Heart right ventricle (tissue), 16 donors: Measurements from ENCODE around the gene SLC39A2. TPM values are rescaled to one million over a fixed set of nuclear protein-coding genes. Genes with fewer than 3 reads are reported as not detected.

ENCODE experiments used
- ATAC-seq, 8 donors: fragments of 200-7000 bp; cut with Tn5 transposase; one replicate each; pipeline ENCODE4 v1.9.1; 2020; ENCODE audit warnings: mild to moderate bottlenecking in 8 of 8, moderate library complexity in 8 of 8, moderate number of reproducible peaks in 1 of 8
- DNase-seq, 2 donors: peaks; one replicate each; pipeline ENCODE4 v3.0.0-alpha.2; 2020
- H3K27ac ChIP-seq, 10 donors: fragments of 200-600 bp; sonication (generic) in 2 of 10; one replicate each; pipeline versions ENCODE4 v1.5.0 to v1.8.0; 2020 to 2022; ENCODE audit warnings: mild to moderate bottlenecking in 3 of 10
- H3K27me3 ChIP-seq, 7 donors: fragments of 200-600 bp; one replicate each; pipeline ENCODE4 v1.8.0; 2021 to 2022; ENCODE audit warnings: mild to moderate bottlenecking in 2 of 7
- H3K36me3 ChIP-seq, 9 donors: fragments of 200-600 bp; sonication (generic) in 1 of 9; one replicate each; pipeline versions ENCODE4 v1.5.0 to v1.8.0; 2020 to 2022; ENCODE audit warnings: mild to moderate bottlenecking in 2 of 9
- H3K4me1 ChIP-seq, 9 donors: fragments of 200-600 bp; sonication (generic) in 1 of 9; one replicate each; pipeline versions ENCODE4 v1.5.0 to v1.8.0; 2020 to 2022; ENCODE audit warnings: mild to moderate bottlenecking in 4 of 9
- H3K4me3 ChIP-seq, 10 donors: fragments of 200-600 bp; sonication (generic) in 2 of 10; one replicate each; pipeline versions ENCODE4 v1.5.0 to v1.8.0; 2020 to 2022; ENCODE audit warnings: mild to moderate bottlenecking in 7 of 10, moderate library complexity in 2 of 10
- H3K9me3 ChIP-seq, 11 donors: fragments of 200-600 bp in 10 of 11; sonication (generic) in 2 of 11; one replicate each; pipeline versions ENCODE4 v1.5.0 to v1.8.0; 2013 to 2022; ENCODE audit warnings: mild to moderate bottlenecking in 2 of 11, control low read depth in 1 of 11, moderate library complexity in 1 of 11
- WGBS, 2 donors: extraction: QIAGEN DNeasy Blood & Tissue Kit; methylation state at CpG; one replicate each; pipeline ENCODE4 v1.1.7; 2013; ENCODE audit warnings: inconsistent platforms in 1 of 2; 5-methylcytosine and 5-hydroxymethylcytosine counted together
- intact Hi-C, 10 donors: fragments of 100-400 bp; cut with DNase I; formaldehyde crosslinking; loops; one replicate each; pipeline versions ENCODE4 v1.11.1 to v1.14.2; 2022
- polyA plus RNA-seq, 2 donors: library from polyadenylated mRNA; stranded (reverse); fragments of 200-250 nt; gene quantifications; one replicate each; pipeline ENCODE4 v1.2.3, GENCODE V29; 2013
- total RNA-seq, 10 donors: library from RNA; stranded (reverse); fragmentation: NEBNext Ultra II Directional in 3 of 10; extraction: Animal tissue kit (Norgen Biotek cat#: 25700) in 3 of 10; gene quantifications; one replicate each; pipeline versions ENCODE4 v1.2.1 to v1.2.4, GENCODE V29; 2021 to 2023
- TF ChIP-seq, protein P1 (sequence below), 9 donors: fragments of 200-600 bp; sonication (generic) in 2 of 9; IDR thresholded peaks; one replicate each; pipeline versions ENCODE4 v1.5.0 to v1.8.0; 2021 to 2022; ENCODE audit warnings: antibody characterized with exemption in 9 of 9, mild to moderate bottlenecking in 5 of 9, moderate library complexity in 1 of 9
- donor health status: Arrhythmogenic right ventricular cardiomyopathy.
- donor health status: ischemic (EF 13 %, LVEDD 7.1; RV severe dilation, severe dysfunction).
- donor health status: healthy with polysubstance abuse.
- donor health status: DM: no; HTN: yes; CAD: no.
- donor health status: DM: no; HTN: no; CAD: no.
- donor health status: ischemic (EF 25% LVEDD 6.9; RV normal size, moderate dysfunction).
- donor health status: ischemic (EF 25% LVEDD 5.7; RV mildly dilated, moderate dysfunction).
- donor health status: healthy.
- donor health status: DM: yes; HTN: yes; CAD: no.
- donor health status: Ischemic cardiomyopathy.
- donor health status: ischemic (EF 35%, LVEDD 5.7; RV mildly dilated, moderate dysfunction).
- donor health status: nonischemic (EF 11% LVEDD 7.7; RV severe dilation, severe dysfunction).
- donor health status: DM: yes; HTN: yes; CAD: no.
- donor health status: PGD.
- donor health status: ischemic (EF 29% LVEDD 5.4; RV normal size, mild dysfunction).
- donor health status: nonischemic (EF 23%, LVEDD 6.1; RV moderate dilation, normal function).

SLC39A2 gene
- total and polyA plus RNA-seq, 12 donors: not detected

DNA sequence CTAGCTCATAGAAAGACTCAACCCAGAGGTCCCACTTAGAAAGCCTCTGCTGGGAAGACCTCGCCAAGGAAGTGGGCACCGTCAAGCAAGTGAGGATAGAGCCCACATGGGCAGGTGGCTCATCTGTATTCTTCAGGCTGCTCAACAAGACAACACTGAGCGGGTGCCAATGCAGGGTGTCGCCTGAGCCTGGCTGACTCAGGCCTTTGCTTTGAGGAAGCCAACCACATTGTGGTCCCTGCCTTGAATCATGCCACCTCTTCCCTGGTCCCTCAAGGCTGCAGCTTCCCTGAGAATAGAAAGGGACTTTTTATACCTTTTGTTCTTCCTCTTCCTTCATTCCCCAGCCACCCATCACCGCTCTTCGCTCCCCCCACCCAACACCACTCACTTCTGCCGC, 37.7 kb downstream of the SLC39A2 start:
- H3K27me3 ChIP-seq: no peaks in the 10 kb centered on the region
- no peaks in the 10 kb centered on the region for H3K9me3 ChIP-seq
- H3K36me3 ChIP-seq: no peaks in the 10 kb centered on the region
- H3K4me3 ChIP-seq: no peak overlapping the region
- WGBS, 2 donors: 93 to 95% methylated on average over 7 of the region's 7 CpGs
- peak overlapping the region in 5 of 10 donors; percentile 13 to 87 (median 40) for H3K27ac ChIP-seq
- DNase-seq: no peak
- intact Hi-C loops: loop anchor here in 1 of 10 donors (2.0 kb wide), 1 partner anchor 22 kb away; no protein-coding TSS in a partner anchor
- H3K4me1 ChIP-seq: peaks cover 7 to 30% (median 22%) of the 10 kb centered on the region in 9 donors
- TF ChIP-seq, protein P1, sequence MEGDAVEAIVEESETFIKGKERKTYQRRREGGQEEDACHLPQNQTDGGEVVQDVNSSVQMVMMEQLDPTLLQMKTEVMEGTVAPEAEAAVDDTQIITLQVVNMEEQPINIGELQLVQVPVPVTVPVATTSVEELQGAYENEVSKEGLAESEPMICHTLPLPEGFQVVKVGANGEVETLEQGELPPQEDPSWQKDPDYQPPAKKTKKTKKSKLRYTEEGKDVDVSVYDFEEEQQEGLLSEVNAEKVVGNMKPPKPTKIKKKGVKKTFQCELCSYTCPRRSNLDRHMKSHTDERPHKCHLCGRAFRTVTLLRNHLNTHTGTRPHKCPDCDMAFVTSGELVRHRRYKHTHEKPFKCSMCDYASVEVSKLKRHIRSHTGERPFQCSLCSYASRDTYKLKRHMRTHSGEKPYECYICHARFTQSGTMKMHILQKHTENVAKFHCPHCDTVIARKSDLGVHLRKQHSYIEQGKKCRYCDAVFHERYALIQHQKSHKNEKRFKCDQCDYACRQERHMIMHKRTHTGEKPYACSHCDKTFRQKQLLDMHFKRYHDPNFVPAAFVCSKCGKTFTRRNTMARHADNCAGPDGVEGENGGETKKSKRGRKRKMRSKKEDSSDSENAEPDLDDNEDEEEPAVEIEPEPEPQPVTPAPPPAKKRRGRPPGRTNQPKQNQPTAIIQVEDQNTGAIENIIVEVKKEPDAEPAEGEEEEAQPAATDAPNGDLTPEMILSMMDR (IDR thresholded peaks at IDR 0.05): no peak
- no peak for ATAC-seq

- Histone ChIP-seq H3K27ac (peak overlapping the region in 5 of 10 donors; percentile 13 to 87 (median 40)), H3K9me3 (no peaks in the 10 kb centered on the region), H3K4me1 (peaks cover 7 to 30% (median 22%) of the 10 kb centered on the region in 9 donors), H3K4me3 (no peak overlapping the region), H3K36me3 (no peaks in the 10 kb centered on the region), H3K27me3 (no peaks in the 10 kb centered on the region)
- DNase-seq: no peak
- intact Hi-C loops: loop anchor here in 1 of 10 donors (2.0 kb wide), 1 partner anchor 22 kb away; no protein-coding TSS in a partner anchor
- 79 to 80% methylated on average over 3 of the region's 3 CpGs for WGBS, 2 donors
- TF ChIP-seq, protein P1 (IDR thresholded peaks at IDR 0.05): no peak
- no peak for ATAC-seq
Observed at GRCh38 chr14:21037156-21037555, 38.1 kb downstream of the SLC39A2 start.

GRCh38 chr14:21038441-21039422, 39.6 kb downstream of the SLC39A2 start:
- peak; percentile 90 to 96 (median 94) for ATAC-seq
- no peaks in the 10 kb centered on the region for H3K9me3 ChIP-seq
- intact Hi-C loops: loop anchor here in 5 of 10 donors (1.0 to 2.0 kb wide), 5 partner anchors 13 to 182 kb away; partner anchors contain the start of gene NDRG2 (in 4 of the 5)
- no peaks in the 10 kb centered on the region for H3K36me3 ChIP-seq
- H3K27me3 ChIP-seq: no peaks in the 10 kb centered on the region
- peak overlapping the region in 3 of 10 donors; percentile 12 to 19 (median 13) for H3K4me3 ChIP-seq
- peak overlapping the region in 9 of 10 donors; percentile 63 to 87 (median 77) for H3K27ac ChIP-seq
- TF ChIP-seq, protein P1 (IDR thresholded peaks at IDR 0.05): peak in 3 of 9 donors; percentile 12 to 25 (median 17)
- WGBS, 2 donors: 7 to 15% methylated on average over 10 of the region's 10 CpGs
- peak; percentile 84 to 86 for DNase-seq
- H3K4me1 ChIP-seq: peaks cover 13 to 46% (median 32%) of the 10 kb centered on the region in 9 donors
